Uterus (tissue), 2 donors: Measurements from ENCODE around the gene C13orf46.

Experiments used
- POLR2A ChIP-seq, 2 donors: fragments of 450-650 bp; IDR thresholded peaks; one replicate each; pipeline ENCODE4 v1.6.1; 2016; ENCODE audit warnings: antibody characterized with exemption in 2 of 2, mild to moderate bottlenecking in 1 of 2, moderate library complexity in 1 of 2
- TF ChIP-seq, protein P1 (sequence below), 4 experiments: fragments of 200-600 bp in 2 of 4; fragments of 450-650 bp in 2 of 4; sonication (generic) in 2 of 4; IDR thresholded peaks; one replicate each; pipeline ENCODE4 v1.5.1; 2016 to 2019; ENCODE audit warnings: antibody characterized with exemption in 4 of 4, mild to moderate bottlenecking in 2 of 4, moderate library complexity in 1 of 4

DNA sequence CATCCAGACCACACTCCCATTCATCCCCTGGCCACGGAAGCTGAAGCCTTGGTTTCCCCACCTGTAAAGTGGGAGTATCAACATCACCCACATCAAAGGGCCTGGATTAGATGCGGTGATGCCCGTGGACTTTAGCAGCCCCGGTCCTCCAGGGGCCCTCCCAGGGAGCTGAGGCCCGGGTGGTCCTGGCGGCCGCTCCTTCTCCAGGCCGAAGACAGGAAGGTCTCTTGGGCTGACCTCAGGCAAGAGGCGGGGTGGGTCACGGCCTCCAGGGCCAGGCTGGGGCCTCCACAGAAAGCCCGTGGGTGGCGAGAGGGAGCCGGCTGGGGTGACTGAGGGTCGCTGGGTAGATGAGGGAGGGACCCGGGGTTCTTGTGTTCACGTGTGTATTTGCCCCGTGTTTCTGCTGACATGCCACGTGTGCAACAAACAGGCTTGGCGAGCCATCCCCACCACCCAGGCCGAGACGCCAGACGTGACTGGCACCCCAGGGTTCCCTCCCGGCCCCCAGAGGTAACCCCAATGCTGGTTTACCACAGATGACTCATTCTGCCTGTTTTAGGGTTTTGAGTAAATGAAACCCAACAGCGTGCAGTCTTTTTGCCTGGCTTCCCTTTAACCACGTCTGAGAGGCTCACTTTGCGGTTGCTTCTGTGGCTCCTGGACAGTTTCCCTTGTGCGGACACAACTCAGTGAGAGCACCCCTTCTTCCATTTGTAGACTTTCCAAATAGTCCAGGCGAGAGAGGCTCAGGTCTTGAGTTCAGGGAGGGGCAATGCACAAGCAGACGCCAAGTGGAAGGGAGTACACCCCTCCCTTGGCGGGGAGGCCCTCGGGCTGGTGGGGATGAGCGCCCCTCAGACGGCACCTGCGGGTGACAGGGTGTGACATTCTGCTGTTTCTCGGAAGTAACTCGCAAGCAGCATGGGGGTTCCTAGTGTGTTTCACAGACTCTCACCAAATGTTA is 42.9 kb downstream of the C13orf46 start:
- TF ChIP-seq, protein P1, sequence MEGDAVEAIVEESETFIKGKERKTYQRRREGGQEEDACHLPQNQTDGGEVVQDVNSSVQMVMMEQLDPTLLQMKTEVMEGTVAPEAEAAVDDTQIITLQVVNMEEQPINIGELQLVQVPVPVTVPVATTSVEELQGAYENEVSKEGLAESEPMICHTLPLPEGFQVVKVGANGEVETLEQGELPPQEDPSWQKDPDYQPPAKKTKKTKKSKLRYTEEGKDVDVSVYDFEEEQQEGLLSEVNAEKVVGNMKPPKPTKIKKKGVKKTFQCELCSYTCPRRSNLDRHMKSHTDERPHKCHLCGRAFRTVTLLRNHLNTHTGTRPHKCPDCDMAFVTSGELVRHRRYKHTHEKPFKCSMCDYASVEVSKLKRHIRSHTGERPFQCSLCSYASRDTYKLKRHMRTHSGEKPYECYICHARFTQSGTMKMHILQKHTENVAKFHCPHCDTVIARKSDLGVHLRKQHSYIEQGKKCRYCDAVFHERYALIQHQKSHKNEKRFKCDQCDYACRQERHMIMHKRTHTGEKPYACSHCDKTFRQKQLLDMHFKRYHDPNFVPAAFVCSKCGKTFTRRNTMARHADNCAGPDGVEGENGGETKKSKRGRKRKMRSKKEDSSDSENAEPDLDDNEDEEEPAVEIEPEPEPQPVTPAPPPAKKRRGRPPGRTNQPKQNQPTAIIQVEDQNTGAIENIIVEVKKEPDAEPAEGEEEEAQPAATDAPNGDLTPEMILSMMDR (IDR thresholded peaks at IDR 0.05), result no peak
- no peak for TF ChIP-seq POLR2A (IDR thresholded peaks at IDR 0.05)
